ENCODE results near the gene CD2AP.
"Not testable (repeated sequence)": the region's sequence is repeated elsewhere in the genome, so short reads cannot be mapped to it uniquely, and the experiment has no call there.

CD2AP gene

DNA sequence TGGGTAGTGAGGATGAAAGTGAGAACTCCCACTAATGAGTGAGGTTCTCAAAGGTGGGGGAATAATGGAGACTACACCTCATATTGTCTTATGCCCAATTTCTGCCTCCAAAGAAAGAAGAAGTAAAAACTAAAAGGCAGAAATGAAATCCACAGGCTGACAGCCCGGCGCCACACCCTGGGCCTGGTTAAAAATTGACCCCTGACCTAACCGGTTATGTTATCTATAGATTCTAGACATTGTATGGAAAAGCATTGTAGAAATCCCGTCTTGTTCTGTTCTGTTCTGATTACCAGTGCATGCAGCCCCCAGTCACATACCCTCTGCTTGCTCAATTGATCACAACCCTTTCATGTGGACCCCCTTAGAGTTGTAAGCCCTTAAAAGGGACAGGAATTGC is 170.0 kb downstream of the CD2AP start:
- not testable (repeated sequence) for DNase-seq

DNA sequence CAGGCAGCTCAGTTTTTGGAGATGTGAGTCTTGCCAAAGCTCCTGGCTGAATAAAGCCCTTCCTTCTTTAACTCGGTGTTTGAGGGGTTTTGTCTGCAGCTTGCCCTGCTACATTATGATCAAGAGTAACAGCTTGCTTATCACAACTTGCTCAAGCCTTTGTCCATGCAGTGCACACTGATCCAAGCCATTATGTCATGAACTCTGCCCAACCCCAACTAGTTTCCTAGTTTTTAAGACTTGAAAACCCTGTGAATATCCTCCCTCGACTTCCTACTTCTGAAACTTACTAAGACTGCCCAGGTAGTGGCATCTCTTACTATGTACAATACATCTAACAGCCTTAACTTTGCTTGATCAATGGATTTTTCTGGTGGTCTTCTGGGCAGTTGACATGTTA is 170.4 kb downstream of the CD2AP start:
- no peak for DNase-seq

DNA sequence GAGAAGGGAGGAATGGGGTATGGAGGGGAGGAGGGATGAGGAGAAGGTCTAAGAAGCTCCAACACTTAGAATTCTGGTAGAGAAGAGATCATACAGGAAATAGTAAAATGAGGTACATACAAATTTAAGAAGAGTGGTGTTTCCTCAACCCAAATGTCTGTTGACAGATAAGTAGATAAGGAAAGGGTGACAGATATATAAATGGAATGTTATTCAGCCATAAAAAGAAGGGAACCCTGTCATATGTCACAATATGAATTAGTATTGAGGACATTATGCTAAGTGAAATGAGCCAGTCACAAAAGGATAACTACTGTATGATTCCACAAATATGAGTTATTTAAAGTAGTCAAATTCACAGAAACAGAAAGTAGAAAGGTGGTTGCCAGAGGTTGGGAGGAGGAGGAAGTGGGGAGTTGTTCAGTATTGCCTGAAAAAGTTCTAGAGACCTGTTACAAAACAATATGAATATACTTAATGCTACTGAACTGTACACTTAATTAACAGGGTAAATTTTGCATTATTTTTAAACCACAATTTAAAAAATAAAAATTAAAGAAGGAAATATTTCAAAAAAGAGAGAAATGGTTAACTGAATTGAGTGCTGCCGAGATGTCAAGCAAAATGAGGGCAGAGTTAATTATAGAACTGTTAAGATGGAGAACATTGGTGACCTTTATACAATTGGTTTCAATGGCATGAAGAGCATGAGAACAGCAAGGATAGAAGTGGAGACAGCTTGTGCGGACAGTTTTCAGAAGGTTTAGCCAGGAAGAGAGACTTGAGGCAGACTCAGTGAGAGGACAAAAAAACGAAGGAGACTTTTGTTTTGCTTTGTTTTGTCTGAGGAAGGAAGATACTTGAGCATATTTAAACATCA is 173.2 kb downstream of the CD2AP start:
- no peak for DNase-seq

DNA sequence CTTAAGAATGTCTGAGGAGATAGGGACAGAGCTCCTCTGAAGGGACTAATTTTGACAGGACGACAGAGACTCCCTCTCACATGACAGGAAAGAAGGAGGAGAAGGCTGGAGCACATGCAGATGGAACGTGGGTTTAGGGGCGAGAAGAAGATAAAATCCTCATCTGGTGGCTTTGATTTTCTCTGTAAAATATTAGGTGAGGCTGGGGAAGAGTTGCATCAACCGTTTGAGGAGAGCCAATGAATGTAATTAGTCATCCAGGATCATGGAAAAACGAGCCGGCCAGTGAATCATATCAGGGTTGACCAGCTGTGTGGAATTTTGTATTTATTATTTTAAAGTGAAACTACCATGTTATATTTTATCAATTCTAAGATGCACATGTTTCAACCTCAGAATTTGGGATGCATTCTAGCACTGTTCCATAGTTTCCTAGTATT is 173.9 kb downstream of the CD2AP start:
- DNase-seq = no peak

DNA sequence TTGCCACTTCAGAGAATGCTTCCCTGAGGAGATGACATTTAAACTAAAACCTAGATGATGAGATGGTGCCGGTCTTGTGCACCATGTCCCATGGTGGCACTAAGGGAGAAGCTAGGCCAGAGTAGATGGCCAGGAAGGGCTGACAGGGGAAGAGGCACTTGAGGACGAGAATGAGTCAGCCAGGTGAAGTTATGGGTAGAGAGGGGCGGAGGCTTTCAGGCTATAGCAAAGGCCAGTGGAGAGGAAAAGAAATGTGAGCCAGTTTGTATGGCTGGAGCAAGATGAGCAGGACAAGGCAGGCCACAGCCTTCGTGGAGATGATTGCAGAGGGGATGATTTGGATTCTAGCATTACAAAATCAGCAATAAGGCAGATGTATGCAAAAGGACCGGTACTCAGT is 176.1 kb downstream of the CD2AP start:
- DNase-seq = no peak

DNA sequence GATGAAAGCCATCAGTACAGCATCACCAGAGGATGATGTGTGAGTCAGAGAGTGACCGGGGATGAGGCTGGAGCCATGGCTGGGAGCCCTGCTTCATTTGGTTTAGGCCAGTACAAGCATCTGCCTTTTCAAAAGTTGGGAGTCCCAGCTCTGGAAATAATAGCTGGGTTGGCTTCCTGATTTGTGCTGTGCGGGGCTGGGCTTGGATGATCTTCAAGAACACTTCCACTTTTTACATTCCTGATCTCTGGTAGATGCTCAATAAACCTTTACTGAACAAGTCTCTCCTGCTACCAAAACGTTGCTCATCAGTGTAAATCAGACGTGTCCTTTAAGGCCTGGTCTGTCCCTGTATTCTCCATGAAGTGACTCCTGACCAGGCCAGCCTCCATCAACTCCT is 176.7 kb downstream of the CD2AP start:
- DNase-seq = no peak

DNA sequence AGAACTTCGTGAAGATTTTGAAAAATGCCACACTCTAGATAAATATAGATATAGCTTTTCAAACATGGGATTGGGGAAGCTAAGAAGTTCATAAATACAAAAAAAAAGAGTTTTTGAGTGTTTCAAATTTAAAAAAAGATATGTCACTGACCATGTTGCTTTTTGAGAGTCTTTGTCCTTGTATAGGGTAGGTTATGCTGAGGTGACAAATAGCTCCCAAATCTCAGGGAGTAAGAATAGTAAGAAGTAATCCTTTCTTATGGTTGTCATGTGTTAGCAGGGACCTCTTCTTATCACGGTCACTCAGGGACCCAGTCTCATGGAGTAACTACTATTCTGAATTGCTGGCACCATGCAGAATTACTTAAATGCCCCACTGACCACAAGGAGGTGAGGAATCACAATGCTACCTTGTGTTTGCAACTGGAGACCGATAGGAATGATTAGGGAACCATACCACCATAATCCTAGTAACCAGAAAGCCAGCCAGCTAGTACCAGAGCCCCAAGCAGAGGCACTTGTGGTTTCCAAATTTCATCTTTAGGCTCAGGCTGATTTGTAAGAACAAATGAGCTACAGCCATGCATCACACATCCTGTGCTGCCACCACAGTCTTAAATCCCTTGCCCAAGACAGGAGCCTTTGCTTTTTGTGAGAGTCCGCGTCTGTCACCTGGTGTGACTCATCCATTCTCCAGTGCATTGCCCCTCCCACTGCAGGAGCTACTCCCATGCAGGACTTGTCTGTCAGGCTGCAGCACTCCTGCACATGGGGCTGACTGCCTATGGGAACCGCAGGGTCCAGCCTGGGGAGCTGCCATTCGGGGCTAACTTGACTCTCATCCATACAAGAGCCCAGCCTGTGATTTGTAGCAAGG is 178.4 kb downstream of the CD2AP start:
- DNase-seq = peak; percentile 86

DNA sequence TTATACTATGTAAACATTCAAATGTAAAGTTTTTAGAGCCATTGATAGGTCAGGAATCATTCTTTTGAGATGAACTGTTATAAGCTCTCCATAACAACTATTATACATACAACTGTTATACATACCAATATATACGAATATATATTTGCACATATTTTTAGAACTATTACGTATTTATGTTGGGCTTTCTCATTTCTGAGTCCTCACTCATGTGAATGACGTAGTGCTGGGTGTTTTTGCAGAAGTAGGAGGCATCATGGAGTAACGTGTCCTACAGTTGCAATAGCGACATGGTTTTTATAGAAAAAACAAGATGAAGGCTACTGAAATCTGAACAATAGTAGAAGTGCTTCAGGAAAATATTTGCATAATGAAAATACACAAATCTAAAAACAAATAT is 184.4 kb downstream of the CD2AP start:
- no peak for DNase-seq

DNA sequence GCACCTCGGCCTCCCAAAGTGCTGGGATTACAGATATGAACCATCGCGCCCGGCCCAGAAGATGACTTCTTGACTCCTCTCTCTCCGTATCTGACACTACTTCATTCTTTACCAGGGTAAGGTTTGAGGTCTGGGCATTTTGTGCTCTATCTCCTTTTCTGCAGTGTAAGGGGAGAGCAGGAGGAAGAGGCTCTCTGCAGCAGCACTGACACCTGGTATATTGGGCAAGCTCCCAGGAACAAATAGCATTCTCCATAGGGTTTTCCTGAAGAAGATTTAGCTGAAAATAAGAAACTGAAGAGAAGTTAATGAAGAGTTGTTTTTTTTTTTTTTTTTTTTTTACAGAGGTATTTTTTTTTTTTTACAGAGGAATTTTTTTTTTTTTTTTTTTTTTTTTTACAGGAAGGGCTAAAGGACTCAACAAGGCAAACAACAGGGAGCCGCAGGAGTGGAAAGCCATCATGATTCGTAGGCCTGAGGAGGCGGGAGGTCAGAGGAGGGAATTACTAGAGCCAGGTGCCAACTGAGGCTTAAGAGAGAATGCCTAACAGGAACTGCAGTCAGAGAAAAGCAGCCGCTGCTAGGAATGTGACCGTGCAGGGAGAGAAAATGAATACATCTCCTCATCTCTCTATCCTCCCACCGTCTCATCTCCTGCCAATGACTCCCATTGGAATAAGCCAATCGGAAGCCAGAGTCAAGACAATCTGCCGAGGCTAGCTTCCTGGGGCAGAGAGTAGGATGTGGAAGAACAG is 186.1 kb downstream of the CD2AP start:
- peak; percentile 52 for DNase-seq

DNA sequence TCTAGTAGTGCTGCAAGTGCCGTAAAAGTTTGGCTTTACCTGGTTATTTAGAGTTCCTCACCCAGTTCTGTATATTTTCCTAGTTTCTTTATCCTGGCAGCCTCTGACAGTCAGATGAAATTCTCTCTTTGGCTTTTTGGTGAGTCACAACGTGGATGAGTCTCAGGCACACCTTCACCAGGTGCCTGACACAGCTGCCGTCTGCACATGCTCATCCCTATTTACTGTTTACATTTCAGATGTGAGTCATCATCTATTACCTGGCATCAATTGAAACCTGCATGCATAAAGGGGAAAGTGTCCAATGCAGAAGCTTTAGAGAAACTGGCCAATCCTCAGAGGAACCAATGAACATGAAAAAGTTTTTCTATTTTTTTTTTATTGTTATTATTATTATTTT is 187.5 kb downstream of the CD2AP start:
- DNase-seq = peak; percentile 93

DNA sequence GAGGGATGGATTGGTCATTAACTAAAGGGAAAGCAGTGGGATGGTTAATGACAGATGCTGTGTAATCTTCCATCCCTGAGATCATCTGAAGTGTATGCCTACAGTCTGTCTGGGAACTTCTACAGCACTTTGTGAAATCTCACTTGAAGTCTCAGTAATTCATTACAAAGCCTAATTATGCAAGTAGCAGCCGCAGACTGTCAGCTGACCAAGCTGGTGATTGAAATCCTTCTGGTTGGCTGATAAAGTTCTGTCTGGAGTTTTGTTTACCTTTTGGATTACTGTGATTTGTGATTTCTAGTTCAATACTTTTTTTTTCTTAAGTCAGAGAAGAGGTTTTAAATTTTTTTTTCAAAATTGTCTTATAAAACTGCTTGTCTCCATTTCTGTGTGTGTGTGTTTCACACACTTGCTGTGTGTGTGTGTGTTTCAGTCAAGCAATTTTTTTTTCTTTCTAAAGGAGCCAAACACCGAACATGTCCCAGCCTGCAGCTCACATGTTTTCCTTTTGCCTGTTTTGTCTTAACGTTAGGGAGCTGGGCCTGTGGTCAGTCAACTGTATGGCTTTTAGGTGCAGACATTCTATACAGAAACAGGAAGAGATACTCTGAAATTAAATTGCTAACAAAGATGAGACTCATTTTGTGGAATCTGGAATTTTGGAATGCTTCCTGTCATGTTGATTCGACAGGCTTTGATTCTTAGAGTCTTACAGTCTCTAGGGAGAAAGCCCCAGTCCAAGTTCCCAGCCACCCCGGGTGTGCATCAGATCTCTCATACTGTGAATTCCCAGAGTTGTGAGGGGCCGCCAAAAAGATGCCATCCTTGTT is 192.3 kb downstream of the CD2AP start:
- DNase-seq = peak; percentile 90

DNA sequence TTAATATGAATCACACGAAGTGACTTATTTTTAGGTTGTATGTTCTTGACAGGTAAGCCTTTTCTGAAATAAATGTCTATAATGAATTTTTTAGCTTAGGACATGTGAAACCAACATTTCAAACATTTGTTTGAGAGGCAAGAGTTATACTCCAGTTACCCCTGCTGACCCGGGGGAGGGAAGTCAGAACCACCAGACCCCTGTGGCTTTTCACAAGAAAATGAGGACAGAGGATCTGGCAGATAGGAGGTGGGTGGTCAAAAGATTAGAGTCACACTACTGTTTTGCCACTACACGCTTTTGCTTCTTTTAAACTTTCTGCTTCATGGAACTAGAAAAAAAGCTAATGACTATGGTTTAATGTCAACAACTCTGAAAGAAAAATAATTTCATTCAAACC is 193.3 kb downstream of the CD2AP start:
- DNase-seq = peak; percentile 57

DNA sequence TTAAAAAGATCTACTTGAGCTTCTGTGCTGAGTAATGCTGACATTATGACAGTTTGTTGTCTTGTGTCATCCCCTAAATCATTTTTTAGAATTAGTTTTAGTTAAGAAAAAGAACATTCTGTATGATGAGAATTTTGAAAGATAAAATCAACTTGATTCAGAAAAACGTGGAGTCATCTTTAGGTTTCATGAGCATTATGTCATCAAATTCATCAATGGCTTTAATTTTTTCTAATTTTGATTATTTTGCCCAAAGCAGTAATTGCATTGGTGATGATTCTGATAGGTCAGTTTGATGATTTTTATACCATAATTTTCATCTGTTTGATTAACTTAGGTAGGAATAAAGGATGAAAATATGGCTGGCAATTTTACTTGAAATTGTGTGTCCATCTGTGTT is 194.2 kb downstream of the CD2AP start:
- DNase-seq = no peak

DNA sequence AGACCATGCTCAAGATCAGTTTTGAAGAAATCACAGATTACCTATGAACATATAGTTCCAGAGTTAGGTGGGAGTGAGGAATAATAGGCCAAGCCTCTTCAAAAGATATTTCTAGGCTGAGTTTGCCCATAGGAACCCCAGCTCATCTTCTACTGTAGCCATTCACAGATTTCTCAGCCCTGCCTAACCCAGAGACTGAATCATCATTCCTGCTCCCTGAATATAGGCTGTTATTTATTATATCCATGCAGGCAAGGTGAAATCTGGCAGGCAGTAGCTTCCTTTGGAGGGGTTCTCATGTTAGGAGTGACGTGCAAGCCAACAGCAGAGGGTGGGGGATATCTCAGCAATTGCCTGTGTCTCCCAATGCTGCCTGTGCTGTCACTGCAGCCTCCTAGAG is 195.2 kb downstream of the CD2AP start:
- no peak for DNase-seq

DNA sequence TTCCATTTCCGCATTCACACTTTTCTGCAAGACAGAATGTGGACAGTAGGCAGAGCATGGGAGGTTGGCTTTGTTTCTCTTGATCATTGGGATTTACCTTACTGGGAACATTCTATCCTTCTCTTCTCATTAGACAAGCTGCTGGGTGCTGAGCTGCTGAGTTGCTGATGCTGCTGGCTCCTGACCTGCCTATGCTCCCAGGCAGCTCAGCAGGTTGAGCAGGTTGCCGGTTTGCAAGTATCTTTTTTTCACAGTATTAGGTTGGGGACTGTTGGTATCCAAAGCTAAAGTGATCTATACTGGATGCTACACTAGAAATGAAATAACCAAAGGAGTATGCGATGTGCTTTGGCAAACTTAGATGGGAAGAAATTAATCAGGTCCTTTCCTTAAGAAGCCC is 197.1 kb downstream of the CD2AP start:
- DNase-seq = no peak

Measured in NCI-H69 (cell line).